GM21825 (cell line): Measurements from ENCODE around the gene SPON1.
"Not testable (repeated sequence)": the region's sequence is repeated elsewhere in the genome, so short reads cannot be mapped to it uniquely, and the experiment has no call there.

Experiments
- ATAC-seq: cut with Tn5 transposase; IDR thresholded peaks from one replicate; pipeline ENCODE4 v1.9.1; 2021; ENCODE audit warnings: mild to moderate bottlenecking, moderate library complexity; ENCODE audit not compliant: unreplicated experiment

Gene SPON1

DNA sequence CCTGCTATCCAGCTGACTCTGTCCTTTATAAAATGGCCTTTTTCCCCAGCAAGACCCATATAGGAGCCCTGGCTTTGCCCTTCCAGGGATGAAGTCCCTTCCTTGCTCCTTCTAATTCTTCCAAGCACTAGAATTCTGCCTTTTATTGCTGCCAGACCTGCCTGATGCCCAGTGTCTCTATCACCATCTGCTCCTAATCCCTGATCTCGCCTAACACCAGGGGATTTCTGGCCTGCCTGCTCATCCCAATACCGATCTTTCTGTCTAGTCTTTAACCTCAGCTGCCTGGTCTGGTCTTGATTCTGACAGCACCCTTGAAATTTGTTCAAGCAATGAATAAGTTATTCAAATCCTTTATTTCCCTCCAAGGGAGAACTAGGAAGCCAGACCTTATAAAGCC lies 150.2 kb downstream of the SPON1 start:
- no peak for ATAC-seq

DNA sequence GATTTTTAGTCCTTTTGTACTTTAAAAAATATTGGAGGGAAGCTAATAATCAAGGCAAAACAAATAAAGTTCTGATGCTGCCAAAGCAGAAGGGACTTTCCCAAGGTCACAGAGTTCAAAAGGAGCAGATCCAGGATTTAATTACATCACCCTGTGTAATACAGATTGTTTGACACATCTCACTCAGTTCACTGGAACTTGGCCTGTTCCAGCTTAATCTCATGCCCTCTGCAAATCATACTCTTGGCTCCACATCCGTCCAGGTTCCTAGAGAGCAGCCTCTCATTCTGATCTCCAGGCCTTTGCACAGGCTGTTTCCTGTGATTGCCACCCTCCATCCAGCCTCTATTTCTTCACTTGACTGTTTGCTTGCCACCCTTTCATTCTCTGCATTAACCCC lies 151.7 kb downstream of the SPON1 start:
- no peak for ATAC-seq

DNA sequence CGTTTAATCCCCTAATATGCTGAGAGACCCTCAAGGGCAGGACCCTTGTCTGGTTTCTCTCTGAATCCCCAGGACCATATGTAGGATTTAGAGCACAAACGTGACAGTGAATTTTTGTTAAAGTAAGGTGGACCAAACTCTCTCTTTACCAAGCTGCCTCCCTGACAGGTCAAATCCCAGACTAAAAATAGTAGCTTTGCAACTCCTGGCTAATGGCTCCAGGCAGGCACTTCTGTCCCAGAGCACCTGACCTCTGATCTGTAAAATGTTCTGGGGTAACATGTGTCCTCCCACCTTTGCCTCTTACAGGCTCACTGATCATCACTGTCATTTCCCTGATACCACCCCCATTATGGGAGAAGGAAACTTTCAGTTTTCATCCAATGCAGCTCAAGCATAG lies 152.3 kb downstream of the SPON1 start:
- no peak for ATAC-seq

DNA sequence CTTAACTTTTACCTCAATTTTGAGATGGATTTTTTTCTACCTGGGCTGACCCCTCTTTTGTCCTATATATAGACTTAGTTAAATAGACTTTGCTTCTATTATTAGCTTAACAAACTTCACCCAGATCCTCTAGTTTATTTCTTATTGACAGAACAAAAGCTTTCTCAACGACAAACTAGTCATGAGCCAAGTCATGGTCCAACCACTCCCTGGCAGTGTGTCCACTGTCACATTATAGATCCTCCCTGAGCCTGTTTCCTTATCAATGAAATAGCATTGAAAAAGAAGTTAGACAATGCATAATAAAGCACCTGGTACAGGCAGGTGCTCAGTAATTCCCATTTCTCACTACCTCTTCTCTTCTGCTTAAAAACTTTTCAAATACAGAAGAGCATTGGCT lies 155.1 kb downstream of the SPON1 start:
- no peak for ATAC-seq

DNA sequence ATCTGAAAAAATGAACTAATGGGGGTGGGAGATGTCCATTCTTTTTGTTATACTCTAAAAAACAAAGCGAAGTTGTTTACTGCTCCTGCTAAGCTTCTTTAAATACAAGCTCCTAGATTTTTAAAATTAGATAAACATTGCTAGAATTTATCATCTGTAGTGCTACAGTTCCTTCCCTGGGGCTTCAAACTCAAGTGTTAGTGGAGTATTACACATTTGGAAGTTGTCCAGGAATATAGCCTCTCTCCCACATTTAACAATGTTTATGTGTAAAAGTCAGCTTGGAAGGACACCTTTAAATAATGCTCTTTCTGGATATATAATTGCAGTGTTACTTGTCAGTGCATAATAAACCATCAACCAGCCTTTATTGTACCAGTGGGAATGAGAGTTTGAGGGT lies 155.5 kb downstream of the SPON1 start:
- no peak for ATAC-seq

DNA sequence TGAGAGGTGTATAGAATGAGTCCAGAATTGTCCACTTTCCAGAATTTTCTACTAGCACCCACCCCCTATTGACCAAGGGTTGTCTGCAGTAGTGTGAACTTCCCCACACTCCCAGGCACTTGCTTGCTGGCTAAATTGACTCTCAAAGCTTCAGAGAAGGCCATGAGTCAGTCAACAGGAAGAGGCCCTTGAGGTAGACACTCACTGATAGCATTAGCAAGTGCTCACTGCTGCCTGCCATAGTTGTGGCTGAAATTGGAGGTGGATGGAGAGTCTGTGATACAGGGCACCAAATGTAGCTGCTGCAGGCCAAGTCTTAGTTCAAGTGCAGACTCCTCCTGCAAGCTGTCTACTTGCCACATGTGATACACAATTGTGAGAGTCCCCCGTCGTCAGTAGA lies 156.8 kb downstream of the SPON1 start:
- ATAC-seq = no peak

DNA sequence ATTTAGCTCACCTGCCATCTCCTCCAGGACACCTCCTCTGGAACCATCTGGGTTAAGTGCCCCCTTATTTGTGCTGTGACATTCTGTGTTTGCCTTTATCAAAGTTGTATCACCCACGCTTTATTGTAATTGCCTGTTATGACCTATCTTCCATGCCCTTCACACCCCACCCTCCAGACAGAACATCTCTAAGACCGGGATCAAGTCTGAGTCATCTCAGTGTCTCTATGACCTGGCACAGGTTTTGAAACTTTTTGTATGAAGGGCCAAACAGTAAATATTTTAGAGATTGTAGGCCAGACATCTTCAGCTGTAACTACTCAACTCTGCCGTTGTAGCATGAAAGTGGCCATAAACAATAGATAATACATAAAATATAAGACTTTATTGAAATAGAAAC lies 161.8 kb downstream of the SPON1 start:
- ATAC-seq = no peak

DNA sequence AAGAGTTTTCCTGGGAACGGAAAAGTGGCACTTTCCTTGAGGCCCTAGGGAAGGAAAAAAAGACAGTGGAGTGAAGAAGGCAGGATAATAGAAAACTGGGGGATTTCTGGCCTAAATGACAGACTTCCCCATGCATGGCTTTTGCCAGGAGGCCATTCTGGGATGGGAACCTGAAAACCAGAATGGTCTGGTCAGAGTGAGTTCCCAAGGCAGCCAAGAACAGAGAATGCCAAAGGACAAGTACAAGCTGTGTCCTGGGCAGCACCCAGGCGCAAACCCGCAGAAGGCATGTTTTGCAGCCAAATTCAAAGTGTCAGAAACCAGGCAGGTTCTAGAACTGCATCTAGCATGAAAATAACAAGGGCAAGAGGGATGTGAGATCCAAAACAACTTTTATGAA lies 162.4 kb downstream of the SPON1 start:
- no peak for ATAC-seq

DNA sequence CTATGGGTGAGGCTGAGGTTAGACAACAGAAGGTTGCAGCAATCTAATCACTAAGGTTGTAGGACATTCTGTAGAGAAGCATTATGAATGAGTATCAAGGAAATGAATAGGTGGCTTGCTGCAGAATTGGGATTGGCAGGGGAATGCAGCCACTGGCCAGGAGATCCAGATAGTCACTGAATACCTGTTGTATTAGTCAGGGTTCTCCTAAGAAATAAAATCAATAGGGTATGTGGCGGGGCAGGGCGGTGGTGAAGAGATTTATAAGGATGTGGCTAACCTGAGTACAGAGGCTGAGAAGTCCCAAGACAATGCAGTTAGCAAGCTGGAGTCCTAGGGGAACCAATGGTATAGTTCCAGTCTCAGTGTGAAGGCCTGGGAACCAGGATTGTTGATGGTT lies 163.0 kb downstream of the SPON1 start:
- ATAC-seq = no peak

DNA sequence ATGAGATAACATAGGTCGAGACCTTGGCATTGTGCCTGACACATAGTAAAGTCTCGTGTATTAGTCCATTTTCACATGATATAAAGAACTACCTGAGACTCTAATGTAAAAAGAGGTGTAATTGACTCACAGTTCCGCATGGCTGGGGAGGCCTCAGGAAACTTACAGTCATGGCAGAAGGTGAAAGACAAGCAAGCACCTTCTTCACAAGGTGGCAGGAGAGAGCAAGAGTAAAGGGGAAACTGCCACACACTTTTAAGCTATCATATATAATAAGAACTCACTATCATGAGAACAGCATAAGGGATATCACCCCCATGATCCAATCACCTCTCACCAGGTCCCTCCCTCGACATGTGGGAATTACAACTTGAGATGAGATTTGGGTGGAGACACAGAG lies 165.2 kb downstream of the SPON1 start:
- ATAC-seq = no peak

DNA sequence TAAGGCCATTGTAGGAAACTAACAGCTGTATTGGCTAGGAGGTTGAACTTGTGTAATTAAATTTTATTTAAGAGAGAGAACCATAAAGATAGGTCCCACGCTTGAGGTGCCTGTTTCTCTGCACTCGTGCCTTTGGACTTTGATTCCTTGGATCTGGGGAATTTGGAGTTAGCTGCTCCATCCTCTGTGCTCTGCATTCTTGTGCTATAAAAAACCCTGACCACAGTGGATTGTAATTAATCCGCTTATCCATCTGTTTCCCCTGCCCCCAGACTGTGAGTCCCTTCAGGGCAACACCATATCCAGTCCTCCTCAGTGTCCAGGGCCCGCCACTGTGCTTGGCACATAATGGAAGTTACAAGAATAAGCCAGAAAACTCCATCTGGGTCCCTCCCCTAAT lies 169.8 kb downstream of the SPON1 start:
- ATAC-seq = no peak

DNA sequence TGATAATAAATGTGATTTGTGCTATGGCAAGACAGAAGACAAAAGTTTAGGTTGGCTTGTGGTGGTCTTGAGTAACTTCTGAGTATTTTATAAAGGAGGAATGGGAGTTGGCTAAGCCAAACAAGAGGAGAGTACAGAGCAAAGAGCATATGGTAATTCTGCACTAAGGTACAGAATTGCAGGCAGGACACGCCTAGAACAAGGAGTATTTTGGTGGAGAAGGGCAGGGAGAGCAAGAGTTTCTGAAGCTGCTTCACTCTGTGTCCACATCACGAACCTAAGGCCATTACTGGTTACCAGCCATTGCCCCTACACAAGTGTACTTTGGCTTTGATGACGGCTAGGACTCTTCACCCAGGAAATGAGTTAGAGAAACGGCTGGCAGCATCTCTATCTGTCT lies 170.9 kb downstream of the SPON1 start:
- no peak for ATAC-seq

DNA sequence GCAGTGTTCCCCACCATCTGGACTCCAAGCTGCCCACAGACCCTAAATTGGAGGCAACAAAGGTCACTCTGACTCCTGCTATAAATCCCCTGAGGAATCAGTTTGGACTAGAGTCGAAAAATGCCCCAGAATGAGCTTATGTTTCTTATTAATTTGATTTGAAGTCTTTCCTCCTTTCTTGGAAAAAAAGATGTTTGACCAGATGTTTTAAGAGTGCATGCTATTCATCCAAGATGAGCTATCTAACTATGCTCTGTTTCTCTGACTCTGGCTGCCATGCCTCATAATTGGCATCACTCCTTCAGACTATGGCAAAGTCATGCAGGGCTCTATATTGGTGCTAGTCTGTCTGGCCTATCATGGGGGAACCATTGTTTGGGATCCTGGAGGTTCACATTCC lies 174.0 kb downstream of the SPON1 start:
- ATAC-seq = no peak

DNA sequence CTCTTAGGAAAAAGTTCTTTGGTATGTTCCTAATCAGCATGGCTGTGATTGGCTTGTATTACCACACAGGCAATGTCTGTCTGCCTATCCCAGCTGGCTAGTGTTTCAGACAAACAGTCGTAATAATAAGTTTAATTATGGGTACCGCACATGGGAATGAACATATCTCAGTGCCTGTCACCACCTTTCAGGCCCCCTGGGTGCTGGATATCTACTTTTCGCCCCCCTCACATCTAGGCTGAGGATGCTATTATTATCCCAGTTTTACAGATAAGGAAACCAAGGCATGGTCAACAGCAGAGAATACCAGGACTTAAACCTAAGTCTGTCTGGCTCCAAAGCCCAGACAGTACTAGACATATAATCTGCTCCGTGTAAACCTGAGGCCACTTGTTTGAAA lies 174.8 kb downstream of the SPON1 start:
- ATAC-seq = no peak

DNA sequence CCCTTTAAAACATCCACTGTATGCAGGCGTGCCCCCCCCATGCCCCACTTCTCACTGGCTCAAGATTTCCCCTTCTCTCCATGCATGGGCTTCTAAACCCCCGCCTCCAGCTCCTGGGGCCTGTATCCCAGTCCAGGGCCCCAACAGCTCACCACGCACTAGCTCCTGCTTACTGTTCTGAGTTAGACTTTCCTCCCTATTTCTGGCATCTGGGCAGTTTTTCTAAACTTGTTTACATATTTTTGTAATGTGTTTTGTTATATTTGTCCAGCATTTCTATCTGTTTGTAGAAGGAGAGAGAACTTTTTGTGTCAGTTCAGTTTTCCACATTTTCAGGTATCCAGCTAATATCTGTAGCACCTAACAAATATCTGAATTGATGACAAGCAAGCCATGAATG lies 178.5 kb downstream of the SPON1 start:
- no peak for ATAC-seq

DNA sequence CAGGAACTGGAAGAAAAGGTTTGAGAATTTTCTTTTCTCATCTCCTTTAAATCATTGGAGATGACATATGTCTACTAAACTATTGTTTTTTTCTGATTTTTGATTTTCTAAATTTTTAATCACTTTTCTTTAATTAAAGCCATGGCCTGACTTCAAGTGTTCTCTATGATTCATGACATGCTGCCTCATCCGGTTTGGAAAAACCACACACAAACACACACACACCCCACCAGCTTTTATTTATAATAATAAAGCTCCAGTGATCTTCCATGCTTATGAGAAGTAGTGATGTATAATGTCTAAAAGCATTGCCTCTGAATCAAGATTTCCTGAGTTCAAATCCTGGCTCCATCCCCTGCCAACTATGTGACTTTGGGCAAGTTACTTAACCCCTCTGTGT lies 179.2 kb downstream of the SPON1 start:
- ATAC-seq = no peak

DNA sequence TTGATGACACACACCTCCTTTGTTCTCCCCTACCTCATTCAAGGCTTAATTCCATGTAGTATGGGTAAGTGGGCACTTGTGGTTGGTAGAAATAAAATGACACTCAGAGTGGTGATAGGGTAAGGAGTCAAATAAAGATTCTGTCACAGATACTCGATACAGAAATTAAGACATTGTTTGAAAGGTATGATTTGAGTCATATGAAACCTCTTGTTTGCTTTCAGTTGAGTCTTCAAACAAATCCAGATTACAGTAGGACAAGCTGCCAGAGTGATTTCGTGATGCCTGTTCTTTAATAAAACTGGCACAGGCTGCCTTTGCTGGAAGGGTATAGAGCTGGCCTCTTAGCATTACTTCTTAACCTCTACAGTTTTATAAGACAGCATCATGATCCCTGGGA lies 182.4 kb downstream of the SPON1 start:
- ATAC-seq = no peak

DNA sequence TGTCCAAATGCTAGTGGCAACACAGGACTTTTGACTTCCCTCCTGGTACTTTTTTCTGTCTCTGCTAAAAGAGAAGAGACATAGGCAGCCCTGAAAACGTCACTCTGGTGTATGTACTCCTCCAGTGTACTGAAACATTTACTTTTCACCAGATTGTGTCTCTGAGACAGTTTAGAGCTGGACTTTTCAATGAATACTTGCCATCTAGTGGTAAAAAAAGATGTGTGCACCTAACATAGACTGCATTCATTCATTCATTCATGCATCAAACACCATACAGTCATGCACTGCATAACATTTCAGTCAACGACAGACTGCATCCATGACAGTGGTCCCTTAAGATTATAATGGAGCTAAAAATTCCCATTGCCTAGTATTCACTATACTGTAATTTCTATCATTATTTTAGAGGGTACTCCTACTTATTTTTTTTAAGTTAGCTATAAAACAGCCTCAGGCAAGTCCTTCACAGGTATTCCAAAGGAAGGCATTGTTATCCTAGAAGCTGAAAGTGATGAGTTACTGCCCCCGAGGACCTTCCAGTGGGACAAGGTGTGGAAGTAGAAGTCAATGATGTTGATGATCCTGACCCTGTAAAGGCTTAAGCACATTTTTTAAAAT lies 186.2 kb downstream of the SPON1 start:
- no peak for ATAC-seq

DNA sequence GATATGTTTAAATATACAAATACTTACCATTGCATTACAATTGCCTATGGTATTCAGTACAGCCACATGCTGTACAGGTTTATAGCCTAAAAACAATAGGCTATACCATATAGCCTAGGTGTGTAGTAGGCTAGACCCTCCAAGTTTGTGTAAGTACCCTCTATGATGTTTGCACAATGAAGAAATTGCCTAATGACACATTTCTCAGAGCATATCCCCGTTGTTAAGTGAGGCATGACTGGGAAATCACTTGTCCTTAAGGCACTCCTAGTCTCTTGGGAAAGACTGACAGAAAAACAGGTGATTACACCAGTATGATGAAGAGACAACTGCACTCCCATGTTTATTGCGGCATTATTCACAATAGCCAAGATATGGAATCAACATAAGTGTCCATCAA lies 187.2 kb downstream of the SPON1 start:
- no peak for ATAC-seq

DNA sequence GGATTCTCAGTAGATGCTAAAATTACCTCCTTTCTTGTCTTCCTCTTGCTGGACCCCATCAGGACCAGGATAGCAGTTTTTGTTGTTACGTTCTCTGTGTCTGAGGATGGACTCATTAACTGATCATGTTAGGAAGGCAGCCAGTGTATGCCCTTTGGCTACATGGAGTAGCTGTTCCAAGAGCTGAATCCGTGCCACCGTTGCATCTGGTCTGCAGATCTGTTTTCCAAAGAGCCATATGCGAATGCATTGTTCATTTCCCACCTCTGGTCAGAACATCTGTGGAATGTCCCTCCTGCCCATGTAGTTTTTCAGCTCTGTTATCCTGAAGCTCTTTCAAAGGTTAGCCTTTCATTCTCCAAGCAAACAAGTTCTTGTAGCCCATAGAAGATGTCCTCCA lies 188.4 kb downstream of the SPON1 start:
- ATAC-seq = no peak

DNA sequence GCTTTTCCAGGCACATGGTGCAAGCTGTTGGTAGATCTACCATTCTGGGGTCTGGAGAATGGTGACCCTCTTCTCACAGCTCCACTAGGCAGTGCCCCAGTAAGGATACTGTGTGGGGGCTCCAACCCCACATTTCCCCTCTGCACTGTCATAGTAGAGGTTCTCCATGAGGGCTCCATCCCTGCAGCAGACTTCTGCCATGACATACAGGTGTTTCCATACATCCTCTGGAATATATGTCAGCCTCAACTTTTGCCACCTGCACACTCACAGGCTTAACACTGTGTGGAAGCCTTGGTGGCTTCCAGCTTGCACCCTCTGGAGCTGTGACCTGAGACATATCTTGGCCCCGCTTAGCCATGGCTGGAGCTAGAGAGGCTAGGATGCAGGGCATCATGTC lies 191.6 kb downstream of the SPON1 start:
- ATAC-seq = not testable (repeated sequence)

DNA sequence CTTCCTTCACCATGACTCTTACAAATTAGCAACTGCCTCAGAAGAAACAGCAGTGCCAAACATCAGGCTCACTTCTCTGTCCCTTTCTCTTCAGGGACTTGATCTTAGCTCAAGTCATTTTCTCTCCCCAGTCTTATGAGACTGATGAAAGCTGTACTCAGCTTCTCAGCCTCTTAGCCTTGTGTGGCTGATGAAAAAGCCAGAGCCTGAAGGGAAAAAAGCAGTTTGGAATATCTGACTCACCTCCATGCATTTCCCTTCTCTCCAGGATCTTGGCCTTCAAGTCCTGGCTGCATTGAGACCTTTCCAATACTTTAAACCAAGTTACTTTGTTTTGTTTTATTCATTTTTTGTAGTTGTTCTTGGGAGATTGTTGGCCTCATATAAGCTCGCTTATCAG lies 195.9 kb downstream of the SPON1 start:
- no peak for ATAC-seq

DNA sequence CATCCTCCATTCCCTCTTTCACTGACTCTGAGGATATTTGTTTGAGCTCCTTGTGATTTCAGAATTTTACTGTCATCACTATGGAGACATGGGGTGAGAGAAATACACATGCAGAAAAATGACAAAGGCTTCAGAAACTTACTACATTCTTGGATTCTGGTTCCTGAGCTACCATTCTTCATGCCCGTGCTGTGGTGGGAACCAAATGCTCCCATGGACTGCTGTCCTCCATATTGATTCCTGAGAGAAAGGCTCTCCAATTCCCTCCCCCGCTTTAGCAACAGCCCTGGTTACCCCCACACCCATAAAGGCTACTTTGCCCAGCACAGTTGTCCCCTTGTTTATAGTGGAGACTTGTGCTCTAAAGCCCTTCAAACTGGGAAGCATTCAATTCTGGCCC lies 201.1 kb downstream of the SPON1 start:
- no peak for ATAC-seq

DNA sequence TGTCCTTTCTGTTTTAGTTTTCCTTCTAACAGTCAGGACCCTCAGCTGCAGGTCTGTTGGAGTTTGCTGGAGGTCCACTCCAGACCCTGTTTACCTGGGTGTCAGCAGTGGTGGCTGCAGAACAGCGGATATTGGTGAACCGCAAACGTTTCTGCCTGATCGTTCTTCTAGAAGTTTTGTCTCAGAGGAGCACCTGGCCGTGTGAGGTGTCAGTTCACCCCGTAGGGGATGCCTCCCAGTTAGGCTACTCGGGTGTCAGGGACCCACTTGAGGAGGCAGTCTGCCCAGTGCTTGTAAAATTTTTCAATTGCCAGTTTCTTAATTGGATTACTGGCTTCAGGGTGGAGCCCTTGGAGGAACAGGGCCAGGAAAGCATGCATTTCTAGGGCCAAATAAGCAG lies 211.2 kb downstream of the SPON1 start:
- not testable (repeated sequence) for ATAC-seq
